GM12865 (cell line): ENCODE data around the gene UQCRC1.

ENCODE experiments used
- DNase-seq: peaks from one replicate; pipeline ENCODE4 v3.0.0; 2010; ENCODE audit warnings: low read depth
- H3K4me3 ChIP-seq: 2 replicates; pipeline ENCODE4 v1.5.1; 2011; ENCODE audit warnings: mild to moderate bottlenecking, low read depth, low read length, control low read depth
- TF ChIP-seq, protein P1 (sequence below): IDR thresholded peaks from 2 replicates; pipeline ENCODE4 v1.5.1; 2011; ENCODE audit warnings: low read length, control low read depth, low read depth, inconsistent platforms; ENCODE audit not compliant: insufficient read depth; ENCODE audit errors: missing control alignments

The UQCRC1 gene

GRCh38 chr3:48641396-48641795, 31.9 kb upstream of the UQCRC1 start:
- TF ChIP-seq, protein P1, sequence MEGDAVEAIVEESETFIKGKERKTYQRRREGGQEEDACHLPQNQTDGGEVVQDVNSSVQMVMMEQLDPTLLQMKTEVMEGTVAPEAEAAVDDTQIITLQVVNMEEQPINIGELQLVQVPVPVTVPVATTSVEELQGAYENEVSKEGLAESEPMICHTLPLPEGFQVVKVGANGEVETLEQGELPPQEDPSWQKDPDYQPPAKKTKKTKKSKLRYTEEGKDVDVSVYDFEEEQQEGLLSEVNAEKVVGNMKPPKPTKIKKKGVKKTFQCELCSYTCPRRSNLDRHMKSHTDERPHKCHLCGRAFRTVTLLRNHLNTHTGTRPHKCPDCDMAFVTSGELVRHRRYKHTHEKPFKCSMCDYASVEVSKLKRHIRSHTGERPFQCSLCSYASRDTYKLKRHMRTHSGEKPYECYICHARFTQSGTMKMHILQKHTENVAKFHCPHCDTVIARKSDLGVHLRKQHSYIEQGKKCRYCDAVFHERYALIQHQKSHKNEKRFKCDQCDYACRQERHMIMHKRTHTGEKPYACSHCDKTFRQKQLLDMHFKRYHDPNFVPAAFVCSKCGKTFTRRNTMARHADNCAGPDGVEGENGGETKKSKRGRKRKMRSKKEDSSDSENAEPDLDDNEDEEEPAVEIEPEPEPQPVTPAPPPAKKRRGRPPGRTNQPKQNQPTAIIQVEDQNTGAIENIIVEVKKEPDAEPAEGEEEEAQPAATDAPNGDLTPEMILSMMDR = no peak
- H3K4me3 ChIP-seq = no peak overlapping the region
- no peak for DNase-seq

DNA sequence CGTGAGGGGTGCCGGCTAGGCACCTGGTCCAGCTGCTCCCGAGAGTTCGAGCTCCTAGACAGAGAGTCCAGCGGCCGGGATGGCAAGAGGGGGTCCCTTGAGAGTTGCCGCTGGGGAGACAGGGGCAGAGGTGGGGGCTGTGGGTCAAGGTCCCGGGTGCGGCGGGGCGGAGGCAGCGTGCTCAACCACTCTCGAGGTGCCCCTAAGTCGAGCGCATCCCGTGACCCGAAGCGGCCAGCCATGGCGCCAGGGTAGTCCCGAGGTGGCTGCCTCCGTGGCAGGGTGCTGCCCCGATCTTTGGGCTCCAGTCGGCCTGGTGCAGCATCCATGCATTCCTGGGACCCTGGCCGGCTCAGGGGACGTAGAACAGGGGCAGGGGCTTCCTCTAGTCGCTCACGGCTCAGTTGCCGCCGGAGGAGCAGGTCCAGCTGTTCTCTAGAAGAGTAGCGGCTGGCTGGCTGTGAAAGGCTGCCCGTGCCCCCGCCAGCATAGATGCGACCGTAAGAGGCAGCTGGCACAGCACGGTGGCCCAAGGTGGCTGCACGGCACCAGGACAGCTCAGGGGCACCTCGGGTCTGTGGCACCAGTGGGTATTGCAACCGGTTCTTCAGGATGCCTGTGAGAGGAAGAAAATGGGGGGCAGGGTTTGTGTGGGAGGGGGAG, 30.6 kb upstream of the UQCRC1 start:
- TF ChIP-seq, protein P1 = no peak
- no peak for DNase-seq
- no peak overlapping the region for H3K4me3 ChIP-seq

DNA sequence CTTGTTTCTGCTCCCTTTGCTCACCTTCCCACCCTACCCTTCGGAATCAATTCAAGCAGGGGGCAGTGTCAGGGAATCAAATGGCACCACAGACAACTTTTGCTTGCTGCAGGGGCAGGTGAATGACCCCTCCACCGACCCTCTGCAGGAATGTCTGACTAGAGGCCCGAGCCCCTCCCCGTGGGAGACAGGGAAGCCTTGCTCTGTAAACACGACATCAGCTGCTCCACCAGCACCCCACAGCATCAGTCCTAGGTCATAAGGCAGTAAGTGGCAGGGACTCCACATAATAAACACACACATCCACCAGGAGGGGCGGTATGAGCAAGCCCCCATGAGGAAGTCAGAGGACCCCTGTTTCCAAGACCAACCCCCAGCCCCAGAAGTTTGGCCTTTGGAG, 27.9 kb upstream of the UQCRC1 start:
- TF ChIP-seq, protein P1 = no peak
- DNase-seq = no peak
- H3K4me3 ChIP-seq = no peak overlapping the region

DNA sequence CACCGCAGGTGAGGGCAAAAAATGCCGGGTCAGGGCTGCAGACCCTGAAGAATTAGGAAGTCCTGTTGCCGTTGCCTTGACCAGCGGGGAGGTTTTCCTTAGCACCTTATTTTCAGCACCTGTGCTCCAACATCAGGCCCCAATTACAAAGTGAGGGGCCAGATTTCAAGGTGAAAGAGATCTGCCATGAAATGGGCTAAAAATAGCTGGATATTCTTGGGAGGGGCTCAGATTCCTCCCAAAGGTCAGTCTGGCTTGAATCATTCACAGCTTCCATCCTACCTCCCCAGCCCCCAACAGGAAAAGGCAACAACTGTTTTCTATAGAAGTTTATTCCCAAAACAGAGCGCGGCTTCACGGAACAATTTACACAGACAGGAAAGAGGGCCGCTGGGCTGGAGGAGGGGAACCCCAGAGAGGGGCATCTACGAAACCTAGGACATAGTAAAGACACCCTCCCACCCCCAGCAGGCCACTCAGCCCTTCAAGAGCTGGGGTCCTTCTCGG, 26.8 kb upstream of the UQCRC1 start:
- no peak for DNase-seq
- peak overlapping the region; percentile 93 for H3K4me3 ChIP-seq
- TF ChIP-seq, protein P1 = no peak

DNA sequence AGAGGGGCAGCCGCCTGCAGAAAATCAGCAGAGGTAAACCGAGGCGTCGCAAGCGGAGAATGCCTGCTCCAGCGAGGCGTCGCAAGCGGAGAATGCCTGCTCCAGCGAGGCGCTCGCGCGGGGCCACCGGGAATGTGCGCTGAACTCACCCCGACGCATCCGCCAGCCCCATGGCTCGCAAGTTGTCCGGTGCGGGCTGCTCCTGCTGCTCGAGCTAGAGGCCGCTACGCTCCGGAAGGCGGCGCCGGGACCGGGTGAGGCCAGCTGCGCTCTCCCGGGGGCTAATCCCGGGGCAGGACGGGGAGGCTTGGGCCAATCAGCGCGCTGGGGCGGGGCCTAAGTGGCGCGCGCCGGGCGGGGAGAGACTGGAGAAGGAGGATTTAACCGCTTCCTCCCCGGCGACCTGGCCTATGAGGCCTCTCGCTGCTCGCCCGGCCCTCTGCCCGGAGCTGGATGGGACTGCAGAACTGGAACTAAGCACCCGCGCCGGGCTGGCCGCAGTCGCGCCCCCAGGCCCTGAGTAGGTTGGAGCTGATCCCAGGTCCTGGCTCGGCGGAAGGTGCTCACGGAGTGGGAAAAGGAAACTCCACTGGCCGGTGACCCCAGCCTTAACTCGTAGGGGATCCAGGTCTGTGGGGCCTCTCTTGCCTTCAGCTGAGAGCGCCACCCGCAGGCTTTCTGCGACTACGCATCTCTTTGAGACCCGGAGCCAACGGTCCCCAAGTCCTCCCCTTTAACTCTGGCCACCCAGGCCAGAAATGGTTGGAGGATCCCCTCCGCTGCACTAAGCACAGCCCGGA, 26.0 kb upstream of the UQCRC1 start, which contains the start of gene SLC26A6:
SLC26A6 (minus strand) TSS at position 240 of the 800 bp plus-strand sequence; CDS start at position 172, 68 bp downstream.
- peak; percentile 97 for DNase-seq
- TF ChIP-seq, protein P1 = peak; percentile 76
- peak within 1 kb of the TSS; percentile 93 for H3K4me3 ChIP-seq

- TF ChIP-seq, protein P1 = no peak
- peak; percentile 66 for DNase-seq
- peak overlapping the region; percentile 93 for H3K4me3 ChIP-seq
These were observed 25.3 kb upstream of the UQCRC1 start for GRCh38 chr3:48634661-48635221.
